ENCODE results near the gene LSM14A.

- TF ChIP-seq CTCF (conservative IDR thresholded peaks at IDR 0.05 in 1 of 2, IDR thresholded peaks at IDR 0.05 in 1 of 2; ENCODE audit: low read depth in 1 of 2, low read length in 2 of 2) (no peak), EZH2 (IDR thresholded peaks at IDR 0.05; ENCODE audit: low read length, missing control alignments) (no peak)
Observed at GRCh38 chr19:34180273-34180672, 8.0 kb downstream of the LSM14A start.
